IMR-90 (cell line): ENCODE measurements around the gene EBF4.

Source experiments
- BHLHE40 ChIP-seq: fragments of 150-350 bp; IDR thresholded peaks from 2 replicates; pipeline ENCODE4 v1.6.1; 2016; ENCODE audit warnings: mild to moderate bottlenecking, low read depth, low read length
- CEBPB ChIP-seq: IDR thresholded peaks from 2 replicates; pipeline ENCODE4 v1.6.1; 2012; ENCODE audit warnings: low read depth, low read length, improper control_type of control experiment
- CHD1 ChIP-seq: IDR thresholded peaks from 2 replicates; pipeline ENCODE4 v1.6.1; 2012; ENCODE audit warnings: low read depth, low read length, improper control_type of control experiment
- CTCF ChIP-seq: conservative IDR thresholded peaks from 2 replicates; pipeline ENCODE4 v1.5.1; 2012; ENCODE audit warnings: mild to moderate bottlenecking, low read depth, low read length, improper control_type of control experiment
- FOS ChIP-seq: fragments of 150-350 bp; IDR thresholded peaks from 2 replicates; pipeline ENCODE4 v1.6.1; 2016; ENCODE audit warnings: low read depth, low read length
- MAFK ChIP-seq: IDR thresholded peaks from 2 replicates; pipeline ENCODE4 v1.6.1; 2012; ENCODE audit warnings: low read depth, low read length, improper control_type of control experiment
- POLR2A ChIP-seq: IDR thresholded peaks from 2 replicates; pipeline ENCODE4 v1.6.1; 2012; ENCODE audit warnings: mild to moderate bottlenecking, low read depth, low read length
- RAD21 ChIP-seq: IDR thresholded peaks from 2 replicates; pipeline ENCODE4 v1.6.1; 2012; ENCODE audit warnings: low read length, improper control_type of control experiment
- RCOR1 ChIP-seq: IDR thresholded peaks from 2 replicates; pipeline ENCODE4 v1.6.1; 2012; ENCODE audit warnings: mild to moderate bottlenecking, low read length, improper control_type of control experiment; ENCODE audit not compliant: insufficient replicate concordance
- RFX5 ChIP-seq: IDR thresholded peaks from 2 replicates; pipeline ENCODE4 v1.8.0; 2012; ENCODE audit warnings: low read depth, mild to moderate bottlenecking, low read length, moderate library complexity
- SMC3 ChIP-seq: fragments of 150-350 bp; IDR thresholded peaks from 2 replicates; pipeline ENCODE4 v1.6.1; 2016; ENCODE audit warnings: low read depth, mild to moderate bottlenecking, antibody characterized with exemption, low read length, moderate library complexity
- USF2 ChIP-seq: fragments of 150-350 bp; IDR thresholded peaks from 2 replicates; pipeline ENCODE4 v1.6.1; 2017; ENCODE audit warnings: mild to moderate bottlenecking, antibody characterized with exemption, low read length, low read depth

- TF ChIP-seq CTCF (no peak), CHD1 (no peak), POLR2A (no peak), SMC3 (no peak), FOS (no peak), RCOR1 (no peak), RAD21 (no peak), MAFK (no peak), USF2 (no peak), CEBPB (no peak), BHLHE40 (no peak), RFX5 (no peak)
Measured at GRCh38 chr20:2654384-2654822, 38.2 kb upstream of the EBF4 start.
